GM12873 (cell line): ENCODE results near the gene ZNF736.

Experiments used
- CTCF ChIP-seq: IDR thresholded peaks from 2 replicates; pipeline ENCODE4 v1.5.1; 2012; ENCODE audit warnings: low read depth, mild to moderate bottlenecking, moderate library complexity, low read length, control low read depth; ENCODE audit not compliant: insufficient read depth; ENCODE audit errors: missing control alignments

The ZNF736 gene

GRCh38 chr7:64308016-64308270, 5.8 kb upstream of the ZNF736 start:
- no peak for TF ChIP-seq CTCF

DNA sequence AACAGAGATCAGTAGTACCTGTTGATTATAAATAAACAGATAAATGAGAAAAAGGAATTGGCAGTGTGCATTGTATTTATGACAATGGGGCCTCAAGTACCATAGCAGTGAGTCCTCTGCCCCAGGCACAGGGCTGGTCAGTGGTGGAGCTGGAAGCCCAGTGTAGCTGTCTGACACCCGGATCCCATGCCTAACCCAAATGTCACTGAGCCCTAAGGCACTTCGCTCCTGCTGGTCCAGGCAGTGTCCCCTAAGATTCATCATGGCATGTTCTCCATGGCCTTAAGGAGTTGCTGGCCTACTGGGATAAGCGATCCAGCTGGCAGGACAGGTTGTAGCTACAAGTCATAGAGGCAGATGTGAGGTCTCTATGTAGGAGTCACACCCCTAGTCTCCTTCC, 3.3 kb upstream of the ZNF736 start:
- TF ChIP-seq CTCF, result no peak

GRCh38 chr7:64312826-64313225, 935 bp upstream of the ZNF736 start:
- TF ChIP-seq CTCF, result no peak

DNA sequence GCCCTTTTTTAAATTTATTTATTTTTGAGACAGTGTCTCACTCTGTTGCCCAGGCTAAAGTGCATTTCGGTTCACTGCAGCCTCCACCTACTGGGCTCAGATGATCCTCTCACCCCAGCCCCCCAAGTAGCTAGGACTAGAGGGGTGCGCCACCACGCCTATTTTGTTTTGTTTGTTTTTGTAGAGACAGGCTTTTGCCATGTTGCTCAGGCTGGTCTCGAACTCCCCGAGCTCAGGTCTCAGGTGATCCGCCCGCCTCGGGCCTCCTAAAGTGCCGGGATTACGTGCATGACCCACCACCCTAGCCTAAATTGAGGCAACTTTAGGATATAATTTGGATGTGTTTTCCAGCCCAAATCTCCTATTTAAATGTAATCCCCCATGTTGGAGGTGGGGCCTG, 805 bp downstream of the ZNF736 start:
- no peak for TF ChIP-seq CTCF

- TF ChIP-seq CTCF, result peak; percentile 10
Measured at GRCh38 chr7:64320547-64321513, 7.1 kb downstream of the ZNF736 start.

GRCh38 chr7:64359543-64359942, 45.8 kb downstream of the ZNF736 start:
- TF ChIP-seq CTCF, result no peak

DNA sequence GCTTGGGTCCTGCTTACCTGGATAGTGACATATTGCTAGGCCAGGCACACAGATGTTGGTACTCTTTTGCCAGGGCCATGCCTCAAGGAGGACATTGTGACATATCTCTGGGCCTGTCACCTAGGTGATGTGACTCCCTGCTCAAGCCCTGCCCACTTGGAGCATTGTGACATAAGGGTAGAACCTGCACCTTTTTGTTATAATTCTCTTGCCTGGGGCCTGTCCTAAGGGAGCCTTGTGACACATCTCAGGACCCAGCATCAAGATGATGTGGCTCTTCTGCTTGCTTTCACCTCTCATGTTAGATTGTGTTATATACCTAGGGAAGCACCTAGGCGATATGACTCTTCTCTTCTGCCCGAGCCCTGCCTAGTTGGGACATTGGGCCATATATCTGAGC, 57.4 kb downstream of the ZNF736 start:
- TF ChIP-seq CTCF, result no peak

DNA sequence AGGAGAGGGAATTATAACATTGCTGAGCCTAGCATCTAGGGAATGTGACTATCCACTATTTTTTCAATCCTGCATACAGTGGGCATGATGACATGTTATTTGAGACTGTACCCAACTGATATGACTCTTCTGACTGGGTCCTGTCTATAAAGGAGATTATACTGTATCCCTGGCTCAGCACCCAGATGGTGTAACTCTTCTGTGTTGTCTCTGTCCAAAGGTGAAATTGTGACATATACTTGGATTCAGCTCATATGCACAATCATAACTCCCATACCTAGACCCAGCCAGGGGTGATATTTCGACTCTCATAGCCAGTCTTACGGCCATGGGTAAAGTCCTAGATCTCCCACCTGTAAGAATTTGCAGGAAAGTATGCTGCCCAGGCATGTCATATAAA, 59.3 kb downstream of the ZNF736 start:
- no peak for TF ChIP-seq CTCF
